GM10248 (cell line): Measurements from ENCODE around the gene ITGB6.

Experiments
- CTCF ChIA-PET: fragments of 300-600 bp; sonication (Branson Sonifier 250); formaldehyde crosslinking; extraction: SDS; loops from one replicate; lab custom pipeline; 2021; ENCODE audit warnings: antibody characterized with exemption; lab: Yijun Ruan, JAX
- POLR2A ChIA-PET: fragments of 350-650 bp; sonication (Branson Sonifier 250); formaldehyde crosslinking; extraction: SDS; loops from one replicate; lab custom pipeline; 2020; ENCODE audit warnings: antibody characterized with exemption; lab: Yijun Ruan, JAX
- DNase-seq: peaks from one replicate; pipeline ENCODE4 v3.0.0; 2012; ENCODE audit errors: extremely low spot score
- TF ChIP-seq, protein P1 (sequence below): IDR thresholded peaks from 2 replicates; pipeline ENCODE4 v1.5.1; 2012; ENCODE audit warnings: mild to moderate bottlenecking, low read depth; ENCODE audit errors: extremely low read depth, missing control alignments, control extremely low read depth

Gene ITGB6

GRCh38 chr2:160057356-160057755 is 142.7 kb downstream of the ITGB6 start:
- CTCF ChIA-PET: interaction anchor here (1.0 to 3.0 kb wide), 3 partner anchors 14 to 52 kb away, joined by 3 to 8 read pairs (median 3); no protein-coding TSS in a partner anchor
- POLR2A ChIA-PET: no interaction called here
- TF ChIP-seq, protein P1, sequence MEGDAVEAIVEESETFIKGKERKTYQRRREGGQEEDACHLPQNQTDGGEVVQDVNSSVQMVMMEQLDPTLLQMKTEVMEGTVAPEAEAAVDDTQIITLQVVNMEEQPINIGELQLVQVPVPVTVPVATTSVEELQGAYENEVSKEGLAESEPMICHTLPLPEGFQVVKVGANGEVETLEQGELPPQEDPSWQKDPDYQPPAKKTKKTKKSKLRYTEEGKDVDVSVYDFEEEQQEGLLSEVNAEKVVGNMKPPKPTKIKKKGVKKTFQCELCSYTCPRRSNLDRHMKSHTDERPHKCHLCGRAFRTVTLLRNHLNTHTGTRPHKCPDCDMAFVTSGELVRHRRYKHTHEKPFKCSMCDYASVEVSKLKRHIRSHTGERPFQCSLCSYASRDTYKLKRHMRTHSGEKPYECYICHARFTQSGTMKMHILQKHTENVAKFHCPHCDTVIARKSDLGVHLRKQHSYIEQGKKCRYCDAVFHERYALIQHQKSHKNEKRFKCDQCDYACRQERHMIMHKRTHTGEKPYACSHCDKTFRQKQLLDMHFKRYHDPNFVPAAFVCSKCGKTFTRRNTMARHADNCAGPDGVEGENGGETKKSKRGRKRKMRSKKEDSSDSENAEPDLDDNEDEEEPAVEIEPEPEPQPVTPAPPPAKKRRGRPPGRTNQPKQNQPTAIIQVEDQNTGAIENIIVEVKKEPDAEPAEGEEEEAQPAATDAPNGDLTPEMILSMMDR: no peak
- DNase-seq: no peak

- ChIA-PET POLR2A (no interaction called here), CTCF (interaction anchor here (1.0 to 3.0 kb wide), 3 partner anchors 9 to 54 kb away, joined by 3 to 8 read pairs (median 4); no protein-coding TSS in a partner anchor)
- DNase-seq: no peak
- TF ChIP-seq, protein P1: no peak
Observed at GRCh38 chr2:160055726-160056108, 144.4 kb downstream of the ITGB6 start.

DNA sequence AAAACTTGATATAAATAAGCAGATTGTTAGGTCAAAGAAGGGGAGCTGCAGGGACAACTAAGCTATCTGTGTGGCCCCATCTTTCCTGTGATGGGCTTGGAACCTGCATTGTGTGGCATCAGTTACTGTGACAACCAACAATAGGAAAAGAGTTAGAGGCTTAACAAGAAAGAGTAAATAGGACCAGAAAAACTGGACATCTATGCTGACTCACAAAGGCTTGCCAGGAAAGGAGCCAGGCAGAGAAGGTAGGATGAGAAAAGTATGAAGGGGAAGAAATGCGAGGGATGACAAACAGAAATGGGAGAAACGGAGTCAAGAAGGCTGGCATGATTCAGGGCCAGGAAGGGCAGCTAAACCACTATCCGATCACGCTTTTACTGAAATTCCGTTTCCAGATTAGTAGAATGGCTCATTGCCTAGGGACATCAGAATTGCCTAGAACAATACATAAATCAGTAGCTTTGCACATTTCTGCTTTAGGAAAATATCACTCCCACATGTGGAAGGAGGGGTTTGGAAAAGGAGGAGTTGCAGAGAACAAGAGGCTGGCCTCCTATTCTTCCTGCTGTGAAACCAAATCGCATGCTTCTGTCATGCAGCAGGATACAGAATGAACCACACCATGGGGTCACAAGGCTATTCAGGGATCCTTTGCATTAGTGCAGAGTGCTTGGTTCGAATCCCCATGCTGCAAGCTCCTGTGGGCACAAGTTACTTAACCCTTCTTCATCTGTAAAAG is 144.9 kb downstream of the ITGB6 start:
- ChIA-PET POLR2A (no interaction called here), CTCF (interaction anchor here (1.0 to 3.0 kb wide), 4 partner anchors 10 to 55 kb away, joined by 3 to 8 read pairs (median 4); no protein-coding TSS in a partner anchor)
- no peak for DNase-seq
- TF ChIP-seq, protein P1: no peak

DNA sequence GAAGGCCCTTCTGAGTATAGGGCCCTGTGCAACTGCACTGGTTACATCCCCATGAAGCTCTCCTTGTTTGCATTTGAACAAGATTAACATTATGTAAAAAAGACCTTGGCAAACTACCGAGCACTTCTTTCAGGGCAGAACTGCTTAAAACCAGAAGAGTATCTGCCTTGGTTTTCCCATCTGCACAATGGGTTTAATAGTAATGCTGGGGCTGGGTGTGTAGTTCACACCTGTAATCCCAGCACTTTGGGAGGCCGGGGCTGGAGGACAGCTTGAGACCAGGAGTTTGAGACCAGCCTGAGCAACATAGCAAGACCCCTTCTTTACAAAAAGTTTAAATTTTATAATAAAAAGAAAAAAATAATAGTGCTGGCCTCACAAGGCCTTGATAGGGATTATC is 146.1 kb downstream of the ITGB6 start:
- DNase-seq: no peak
- POLR2A ChIA-PET: no interaction called here
- CTCF ChIA-PET: interaction anchor here (1.4 to 1.5 kb wide), 2 partner anchors 12 to 17 kb away, joined by 3 read pairs; no protein-coding TSS in a partner anchor
- TF ChIP-seq, protein P1: no peak

GRCh38 chr2:160052531-160052930 is 147.5 kb downstream of the ITGB6 start:
- ChIA-PET CTCF (interaction anchor here (1.4 kb wide), 1 partner anchor 10 kb away, joined by 3 read pairs; no protein-coding TSS in a partner anchor), POLR2A (no interaction called here)
- DNase-seq: no peak
- TF ChIP-seq, protein P1: no peak

GRCh38 chr2:160051371-160051800 is 148.7 kb downstream of the ITGB6 start:
- DNase-seq: no peak
- TF ChIP-seq, protein P1: no peak
- POLR2A ChIA-PET: no interaction called here
- CTCF ChIA-PET: interaction anchor here (1.1 to 1.4 kb wide), 3 partner anchors 9 to 29 kb away, joined by 3 to 4 read pairs (median 3); no protein-coding TSS in a partner anchor
